ENCODE results near the gene ZKSCAN3.
A peak's percentile ranks its signal among the peaks of the same experiment; 100 is the strongest.
"Not testable (repeated sequence)": the region's sequence is repeated elsewhere in the genome, so short reads cannot be mapped to it uniquely, and the experiment has no call there.

Gene ZKSCAN3

GRCh38 chr6:28378644-28379043, 28.9 kb downstream of the ZKSCAN3 start:
- DNase-seq, result no peak

GRCh38 chr6:28380381-28380780, 30.6 kb downstream of the ZKSCAN3 start:
- DNase-seq, result no peak

- DNase-seq, result no peak
These were observed 33.7 kb downstream of the ZKSCAN3 start for GRCh38 chr6:28383235-28384142.

- DNase-seq, result no peak
These were observed 34.4 kb downstream of the ZKSCAN3 start for GRCh38 chr6:28384143-28384533.

- no peak for DNase-seq
These were observed 40.9 kb downstream of the ZKSCAN3 start for GRCh38 chr6:28390688-28391087.

- DNase-seq, result peak in 1 of 2 experiments; percentile 12
These were observed 44.3 kb downstream of the ZKSCAN3 start for GRCh38 chr6:28393912-28394662.

GRCh38 chr6:28395918-28396317, 46.2 kb downstream of the ZKSCAN3 start:
- no peak for DNase-seq

- peak; percentile 83 to 95 for DNase-seq
These were observed 49.8 kb downstream of the ZKSCAN3 start, which contains the start of gene ZSCAN12 for GRCh38 chr6:28399350-28400121. Gene ZSCAN12, minus strand, starts transcription at chr6:28399747. Its CDS starts 1,342 bp downstream, at chr6:28398405.

- DNase-seq, result no peak
These were observed 50.3 kb downstream of the ZKSCAN3 start for GRCh38 chr6:28400122-28400451.

GRCh38 chr6:28401172-28401571, 51.4 kb downstream of the ZKSCAN3 start:
- DNase-seq, result no peak

GRCh38 chr6:28402197-28402596, 52.5 kb downstream of the ZKSCAN3 start:
- no peak for DNase-seq

- not testable (repeated sequence) for DNase-seq
These were observed 54.2 kb downstream of the ZKSCAN3 start for GRCh38 chr6:28403923-28404322.

GRCh38 chr6:28407401-28407800, 57.7 kb downstream of the ZKSCAN3 start:
- no peak for DNase-seq

GRCh38 chr6:28408076-28408802, 58.5 kb downstream of the ZKSCAN3 start:
- no peak for DNase-seq

- DNase-seq, result no peak
These were observed 61.0 kb downstream of the ZKSCAN3 start for GRCh38 chr6:28410767-28411166.

- no peak for DNase-seq
These were observed 63.9 kb downstream of the ZKSCAN3 start for GRCh38 chr6:28413681-28414080.
